Fibroblast of lung (primary cell): ENCODE measurements around the gene FAM78B. TPM values are rescaled to one million over a fixed set of nuclear protein-coding genes. Genes with fewer than 3 reads are reported as not detected.
A peak's percentile ranks its signal among the peaks of the same experiment; 100 is the strongest.

ENCODE experiments used
- DNase-seq, 2 donors: peaks; one replicate each; pipeline versions ENCODE4 v3.0.0 to v3.0.0-alpha.2; 2010; ENCODE audit warnings: low read depth in 2 of 2
- H2AFZ ChIP-seq: 2 replicates; pipeline ENCODE4 v1.5.1; 2012; ENCODE audit warnings: low read length, control low read depth, inconsistent platforms
- H3K27ac ChIP-seq: 2 replicates; pipeline ENCODE4 v1.5.1; 2011; ENCODE audit warnings: low read length, control low read depth; ENCODE audit not compliant: insufficient read depth
- H3K27me3 ChIP-seq: 2 replicates; pipeline ENCODE4 v1.5.1; 2011; ENCODE audit warnings: mild to moderate bottlenecking, low read length; ENCODE audit not compliant: control insufficient read depth, insufficient read depth
- H3K36me3 ChIP-seq: 2 replicates; pipeline ENCODE4 v1.5.1; 2011; ENCODE audit warnings: low read length; ENCODE audit not compliant: control insufficient read depth, insufficient read depth
- H3K4me1 ChIP-seq: 2 replicates; pipeline ENCODE4 v1.5.1; 2011; ENCODE audit warnings: low read length; ENCODE audit not compliant: control insufficient read depth, insufficient read depth; ENCODE audit errors: extremely low read depth
- H3K4me2 ChIP-seq: 2 replicates; pipeline ENCODE4 v1.5.1; 2011; ENCODE audit warnings: low read length, control low read depth; ENCODE audit not compliant: insufficient read depth; ENCODE audit errors: extremely low read depth
- H3K4me3 ChIP-seq, 4 experiments: fragments of 200-600 bp in 1 of 4; sonication (generic) in 1 of 4; replicated peaks in 1 of 4; 2 replicates each; pipeline ENCODE4 v1.5.1; 2011 to 2016; ENCODE audit warnings: low read length in 4 of 4, low read depth in 3 of 4, mild to moderate bottlenecking in 3 of 4, control low read depth in 2 of 4, inconsistent platforms in 1 of 4, mixed read lengths in 1 of 4; ENCODE audit not compliant: insufficient read depth in 1 of 4; ENCODE audit errors: control extremely low read depth in 1 of 4
- H3K79me2 ChIP-seq: 2 replicates; pipeline ENCODE4 v1.5.1; 2012; ENCODE audit warnings: mild to moderate bottlenecking, low read length, inconsistent platforms; ENCODE audit not compliant: control insufficient read depth, insufficient read depth
- H3K9ac ChIP-seq: 2 replicates; pipeline ENCODE4 v1.5.1; 2011; ENCODE audit warnings: mild to moderate bottlenecking, low read length, control low read depth; ENCODE audit not compliant: insufficient read depth
- H3K9me3 ChIP-seq: 2 replicates; pipeline ENCODE4 v1.5.1; 2012; ENCODE audit warnings: low read depth, low read length; ENCODE audit not compliant: control insufficient read depth, insufficient read depth
- H4K20me1 ChIP-seq: 2 replicates; pipeline ENCODE4 v1.5.1; 2011; ENCODE audit warnings: low read length; ENCODE audit not compliant: control insufficient read depth, insufficient read depth; ENCODE audit errors: extremely low read depth
- CTCF ChIP-seq, 2 donors: IDR thresholded peaks in 1 of 2; conservative IDR thresholded peaks in 1 of 2; 1 replicate in 1 of 2; 2 replicates in 1 of 2; pipeline ENCODE4 v1.5.1; 2011 to 2012; ENCODE audit warnings: low read length in 2 of 2, control low read depth in 1 of 2, inconsistent platforms in 1 of 2, low read depth in 1 of 2, mild to moderate bottlenecking in 1 of 2
- EZH2 ChIP-seq: IDR thresholded peaks from 2 replicates; pipeline ENCODE4 v1.5.1; 2012; ENCODE audit warnings: low read length, control low read depth, mild to moderate bottlenecking; ENCODE audit errors: missing control alignments
- polyA plus RNA-seq, 2 donors: library from polyadenylated mRNA; depleted of rRNA in 1 of 2; stranded (reverse) in 1 of 2; unstranded in 1 of 2; fragments of >200 nt; gene quantifications; 2 replicates each; pipeline ENCODE4 v1.2.1, GENCODE V29; 2011 to 2012; ENCODE audit warnings: missing spikeins in 1 of 2
- total RNA-seq: library from RNA; depleted of rRNA; stranded (reverse); fragments of >200 nt; gene quantifications from 2 replicates; pipeline ENCODE4 v1.2.1, GENCODE V29; 2014

Gene FAM78B
- total and polyA plus RNA-seq, 2 donors (not counting 1 experiment from before 2014, with no cell fraction given) = 0.15 to 0.33 TPM

- H3K27me3 ChIP-seq = no peaks in the 10 kb centered on the region
- no peak for DNase-seq
- H4K20me1 ChIP-seq = no peaks in the 10 kb centered on the region
- H3K4me2 ChIP-seq = no peak overlapping the region
- no peak overlapping the region for H3K9ac ChIP-seq
- H3K36me3 ChIP-seq = no peaks in the 10 kb centered on the region
- H3K4me1 ChIP-seq = no peaks in the 10 kb centered on the region
- no peak overlapping the region for H3K4me3 ChIP-seq
- no peak overlapping the region for H3K27ac ChIP-seq
- TF ChIP-seq EZH2 (no peak), CTCF (conservative IDR thresholded peaks at IDR 0.05 in 1 of 2, IDR thresholded peaks at IDR 0.05 in 1 of 2; ENCODE audit: low read depth in 1 of 2, low read length in 2 of 2) (no peak)
- H2AFZ ChIP-seq = no peak overlapping the region
- no peaks in the 10 kb centered on the region for H3K9me3 ChIP-seq
- no peaks in the 10 kb centered on the region for H3K79me2 ChIP-seq
Observed at GRCh38 chr1:166053395-166053794, 113.4 kb downstream of the FAM78B start.

GRCh38 chr1:166040202-166040997, 126.4 kb downstream of the FAM78B start:
- Histone ChIP-seq H3K27ac (no peak overlapping the region), H2AFZ (no peak overlapping the region), H3K27me3 (no peaks in the 10 kb centered on the region), H3K9ac (no peak overlapping the region), H4K20me1 (no peaks in the 10 kb centered on the region), H3K4me1 (no peaks in the 10 kb centered on the region), H3K36me3 (no peaks in the 10 kb centered on the region), H3K4me2 (no peak overlapping the region), H3K4me3 (no peak overlapping the region), H3K9me3 (no peaks in the 10 kb centered on the region), H3K79me2 (no peaks in the 10 kb centered on the region)
- DNase-seq = peak in 1 of 2 donors; percentile 13
- no peak for TF ChIP-seq EZH2
- no peak for TF ChIP-seq CTCF (conservative IDR thresholded peaks at IDR 0.05 in 1 of 2, IDR thresholded peaks at IDR 0.05 in 1 of 2; ENCODE audit: low read depth in 1 of 2, low read length in 2 of 2)

- H3K79me2 ChIP-seq = no peaks in the 10 kb centered on the region
- H3K27ac ChIP-seq = no peak overlapping the region
- no peaks in the 10 kb centered on the region for H3K4me1 ChIP-seq
- H3K36me3 ChIP-seq = no peaks in the 10 kb centered on the region
- H3K9ac ChIP-seq = no peak overlapping the region
- no peak for DNase-seq
- no peak overlapping the region for H3K4me2 ChIP-seq
- H4K20me1 ChIP-seq = no peaks in the 10 kb centered on the region
- no peak overlapping the region for H3K4me3 ChIP-seq
- no peak for TF ChIP-seq CTCF (conservative IDR thresholded peaks at IDR 0.05 in 1 of 2, IDR thresholded peaks at IDR 0.05 in 1 of 2; ENCODE audit: low read depth in 1 of 2, low read length in 2 of 2)
- no peak for TF ChIP-seq EZH2
- H3K27me3 ChIP-seq = no peaks in the 10 kb centered on the region
- H2AFZ ChIP-seq = no peak overlapping the region
- H3K9me3 ChIP-seq = no peaks in the 10 kb centered on the region
Observed at GRCh38 chr1:166039436-166040201, 127.2 kb downstream of the FAM78B start.
